Measurements from ENCODE around the gene AGPAT4.
A peak's percentile ranks its signal among the peaks of the same experiment; 100 is the strongest.

AGPAT4 gene

GRCh38 chr6:161300823-161301222 lies 27.0 kb upstream of the AGPAT4 start:
- Mint-ChIP-seq H3K27ac (no peak overlapping the region), H3K4me3 (no peak overlapping the region), H3K9me3 (no peaks in the 10 kb centered on the region), H3K4me1 (peaks cover 6% of the 10 kb centered on the region), H3K36me3 (no peaks in the 10 kb centered on the region)
- ATAC-seq (no peak), DNase-seq (ENCODE audit: low spot score in 2 of 2) (no peak)

- Mint-ChIP-seq H3K4me1 (peaks cover 6% of the 10 kb centered on the region), H3K36me3 (no peaks in the 10 kb centered on the region), H3K27ac (no peak overlapping the region), H3K4me3 (no peak overlapping the region), H3K9me3 (no peaks in the 10 kb centered on the region)
- no peak for ATAC-seq
- DNase-seq (ENCODE audit: low spot score in 2 of 2) = no peak
Measured at GRCh38 chr6:161299726-161300125, 25.9 kb upstream of the AGPAT4 start.

- no peak for DNase-seq (ENCODE audit: low spot score in 2 of 2)
- ATAC-seq = no peak
- H3K36me3 Mint-ChIP-seq = no peaks in the 10 kb centered on the region
- no peaks in the 10 kb centered on the region for H3K9me3 Mint-ChIP-seq
- no peak overlapping the region for H3K4me3 Mint-ChIP-seq
- no peaks in the 10 kb centered on the region for H3K4me1 Mint-ChIP-seq
- H3K27ac Mint-ChIP-seq = no peak overlapping the region
Measured at GRCh38 chr6:161295784-161296183, 21.9 kb upstream of the AGPAT4 start.

- no peaks in the 10 kb centered on the region for H3K4me1 Mint-ChIP-seq
- no peaks in the 10 kb centered on the region for H3K9me3 Mint-ChIP-seq
- no peak for DNase-seq (ENCODE audit: low spot score in 2 of 2)
- H3K36me3 Mint-ChIP-seq = no peaks in the 10 kb centered on the region
- H3K4me3 Mint-ChIP-seq = no peak overlapping the region
- no peak overlapping the region for H3K27ac Mint-ChIP-seq
- no peak for ATAC-seq
Measured at GRCh38 chr6:161292650-161293281, 18.9 kb upstream of the AGPAT4 start.

GRCh38 chr6:161292145-161292544 lies 18.3 kb upstream of the AGPAT4 start:
- Mint-ChIP-seq H3K4me3 (no peak overlapping the region), H3K9me3 (no peaks in the 10 kb centered on the region), H3K36me3 (no peaks in the 10 kb centered on the region), H3K4me1 (no peaks in the 10 kb centered on the region), H3K27ac (no peak overlapping the region)
- DNase-seq (ENCODE audit: low spot score in 2 of 2) (no peak), ATAC-seq (no peak)

GRCh38 chr6:161290751-161291150 lies 16.9 kb upstream of the AGPAT4 start:
- Mint-ChIP-seq H3K9me3 (no peaks in the 10 kb centered on the region), H3K4me3 (no peak overlapping the region), H3K27ac (no peak overlapping the region), H3K4me1 (no peaks in the 10 kb centered on the region), H3K36me3 (no peaks in the 10 kb centered on the region)
- DNase-seq (ENCODE audit: low spot score in 2 of 2) (no peak), ATAC-seq (no peak)

GRCh38 chr6:161284653-161285052 lies 10.8 kb upstream of the AGPAT4 start:
- DNase-seq (ENCODE audit: low spot score in 2 of 2) (no peak), ATAC-seq (no peak)
- peaks cover 5% of the 10 kb centered on the region for H3K9me3 Mint-ChIP-seq
- no peaks in the 10 kb centered on the region for H3K36me3 Mint-ChIP-seq
- no peaks in the 10 kb centered on the region for H3K4me1 Mint-ChIP-seq
- no peak overlapping the region for H3K27ac Mint-ChIP-seq
- H3K4me3 Mint-ChIP-seq = no peak overlapping the region

GRCh38 chr6:161281092-161281491 lies 7.2 kb upstream of the AGPAT4 start:
- H3K9me3 Mint-ChIP-seq = peaks cover 5% of the 10 kb centered on the region
- H3K36me3 Mint-ChIP-seq = no peaks in the 10 kb centered on the region
- H3K4me1 Mint-ChIP-seq = no peaks in the 10 kb centered on the region
- no peak overlapping the region for H3K27ac Mint-ChIP-seq
- no peak for ATAC-seq
- no peak for DNase-seq (ENCODE audit: low spot score in 2 of 2)
- no peak overlapping the region for H3K4me3 Mint-ChIP-seq

GRCh38 chr6:161279677-161280415 lies 6.0 kb upstream of the AGPAT4 start:
- Mint-ChIP-seq H3K27ac (no peak overlapping the region), H3K4me1 (peaks cover 4% of the 10 kb centered on the region), H3K4me3 (no peak overlapping the region), H3K9me3 (peaks cover 5% of the 10 kb centered on the region), H3K36me3 (no peaks in the 10 kb centered on the region)
- DNase-seq (ENCODE audit: low spot score in 2 of 2) (no peak), ATAC-seq (no peak)

GRCh38 chr6:161276605-161277155 lies 2.8 kb upstream of the AGPAT4 start:
- no peak for ATAC-seq
- Mint-ChIP-seq H3K4me1 (peaks cover 21% of the 10 kb centered on the region), H3K9me3 (peaks cover 5% of the 10 kb centered on the region)

GRCh38 chr6:161274898-161275297 lies 1.0 kb upstream of the AGPAT4 start:
- no peak for ATAC-seq
- peaks cover 14% of the 10 kb centered on the region for H3K36me3 Mint-ChIP-seq
- peak overlapping the region; percentile 85 for H3K4me3 Mint-ChIP-seq
- H3K4me1 Mint-ChIP-seq = peaks cover 27% of the 10 kb centered on the region
- DNase-seq (ENCODE audit: low spot score in 2 of 2) = no peak
- H3K27ac Mint-ChIP-seq = no peak overlapping the region
- no peaks in the 10 kb centered on the region for H3K9me3 Mint-ChIP-seq

More at GRCh38 chr6:161276605-161277155, 2.8 kb upstream of the AGPAT4 start:
- Mint-ChIP-seq H3K27ac (no peak overlapping the region), H3K36me3 (peaks cover 14% of the 10 kb centered on the region), H3K4me3 (no peak overlapping the region)
- no peak for DNase-seq (ENCODE audit: low spot score in 2 of 2)

GRCh38 chr6:161274488-161274858 lies 612 bp upstream of the AGPAT4 start:
- DNase-seq (ENCODE audit: low spot score in 2 of 2) = no peak
- no peak for ATAC-seq
- peaks cover 14% of the 10 kb centered on the region for H3K36me3 Mint-ChIP-seq

GRCh38 chr6:161273274-161273751 lies 548 bp downstream of the AGPAT4 start:
- H3K9me3 Mint-ChIP-seq = no peaks in the 10 kb centered on the region
- H3K27ac Mint-ChIP-seq = peak overlapping the region; percentile 90
- peak in 1 of 2 donors; percentile 55 for DNase-seq (ENCODE audit: low spot score in 2 of 2)
- H3K4me1 Mint-ChIP-seq = peaks cover 31% of the 10 kb centered on the region
- H3K4me3 Mint-ChIP-seq = peak overlapping the region; percentile 85
- ATAC-seq = peak; percentile 36
- peaks cover 14% of the 10 kb centered on the region for H3K36me3 Mint-ChIP-seq

More at GRCh38 chr6:161274488-161274858, 612 bp upstream of the AGPAT4 start:
- peak overlapping the region; percentile 85 for H3K4me3 Mint-ChIP-seq
- H3K27ac Mint-ChIP-seq = peak overlapping the region; percentile 90
- no peaks in the 10 kb centered on the region for H3K9me3 Mint-ChIP-seq
- H3K4me1 Mint-ChIP-seq = peaks cover 27% of the 10 kb centered on the region

GRCh38 chr6:161272635-161273273 lies 1.1 kb downstream of the AGPAT4 start:
- peak in 1 of 2 donors; percentile 20 for DNase-seq (ENCODE audit: low spot score in 2 of 2)
- peaks cover 34% of the 10 kb centered on the region for H3K4me1 Mint-ChIP-seq
- peak overlapping the region; percentile 90 for H3K27ac Mint-ChIP-seq
- ATAC-seq = no peak
- H3K9me3 Mint-ChIP-seq = no peaks in the 10 kb centered on the region
- peak overlapping the region; percentile 85 for H3K4me3 Mint-ChIP-seq
- H3K36me3 Mint-ChIP-seq = peaks cover 14% of the 10 kb centered on the region

- peaks cover 34% of the 10 kb centered on the region for H3K4me1 Mint-ChIP-seq
- DNase-seq (ENCODE audit: low spot score in 2 of 2) (peak in 1 of 2 donors; percentile 29), ATAC-seq (no peak)
- peaks cover 14% of the 10 kb centered on the region for H3K36me3 Mint-ChIP-seq
- H3K27ac Mint-ChIP-seq = no peak overlapping the region
- no peak overlapping the region for H3K4me3 Mint-ChIP-seq
- no peaks in the 10 kb centered on the region for H3K9me3 Mint-ChIP-seq
Measured at GRCh38 chr6:161271343-161272030, 2.4 kb downstream of the AGPAT4 start.

Measured in stimulated activated effector memory CD8-positive, alpha-beta T cell treated with anti-CD3 and anti-CD28 coated beads, Interleukin-12 subunit alpha, Interleukin-12 subunit beta, amount 100 ng/mL, for 72 hours (primary cell).